C4-2B (cell line): ENCODE results near the gene PHF2.

Experiments
- H3K27ac ChIP-seq: fragments of 450-650 bp; 2 replicates; pipeline ENCODE4 v1.5.1; 2017
- CTCF ChIP-seq: fragments of 450-650 bp; conservative IDR thresholded peaks from 2 replicates; pipeline ENCODE4 v1.5.1; 2017; ENCODE audit warnings: mild to moderate bottlenecking
- ZFX ChIP-seq: fragments of 450-650 bp; IDR thresholded peaks from 2 replicates; pipeline ENCODE4 v1.6.1; 2017

Gene PHF2

DNA sequence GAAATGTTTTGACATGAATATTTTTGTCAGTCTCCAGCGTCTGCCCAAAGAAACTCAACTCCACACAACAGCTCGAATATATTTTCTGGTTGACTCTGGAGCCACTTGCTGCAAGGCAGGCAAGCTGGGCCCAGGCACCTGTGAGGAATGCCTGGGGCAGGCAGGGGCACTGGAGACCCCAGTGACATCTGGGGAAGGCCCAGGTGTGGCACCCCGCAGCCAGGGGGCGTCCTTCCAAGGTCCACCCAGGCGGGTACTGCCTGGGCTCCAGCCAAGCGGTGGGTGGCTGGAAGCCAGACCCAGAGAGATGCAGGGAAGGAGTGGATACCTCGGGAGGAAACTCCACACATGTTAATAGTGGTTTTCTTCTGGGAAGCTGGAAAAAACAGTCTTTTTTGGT, 125.9 kb downstream of the PHF2 start:
- no peak overlapping the region for H3K27ac ChIP-seq
- TF ChIP-seq CTCF = no peak
- TF ChIP-seq ZFX = no peak

GRCh38 chr9:93708289-93708986, 132.1 kb downstream of the PHF2 start:
- TF ChIP-seq ZFX = no peak

DNA sequence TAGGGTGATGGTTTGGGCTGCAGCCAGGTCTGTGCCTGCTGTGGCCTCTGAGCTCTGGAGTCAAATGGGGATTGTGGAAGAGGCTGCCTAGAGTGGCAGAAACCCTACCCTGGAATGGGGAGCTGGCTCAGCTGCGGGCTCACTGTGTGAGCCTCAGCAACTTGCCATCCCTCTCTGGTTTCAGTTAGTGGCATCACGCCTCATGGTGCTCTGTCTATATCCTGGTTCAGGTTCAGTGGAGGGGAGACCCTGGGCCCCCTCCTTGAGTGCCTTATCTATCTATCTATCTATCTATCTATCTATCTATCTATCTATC, 132.6 kb downstream of the PHF2 start:
- TF ChIP-seq CTCF = no peak
- no peak for TF ChIP-seq ZFX
- H3K27ac ChIP-seq = no peak overlapping the region

More at GRCh38 chr9:93708289-93708986, 132.1 kb downstream of the PHF2 start:
- no peak overlapping the region for H3K27ac ChIP-seq

DNA sequence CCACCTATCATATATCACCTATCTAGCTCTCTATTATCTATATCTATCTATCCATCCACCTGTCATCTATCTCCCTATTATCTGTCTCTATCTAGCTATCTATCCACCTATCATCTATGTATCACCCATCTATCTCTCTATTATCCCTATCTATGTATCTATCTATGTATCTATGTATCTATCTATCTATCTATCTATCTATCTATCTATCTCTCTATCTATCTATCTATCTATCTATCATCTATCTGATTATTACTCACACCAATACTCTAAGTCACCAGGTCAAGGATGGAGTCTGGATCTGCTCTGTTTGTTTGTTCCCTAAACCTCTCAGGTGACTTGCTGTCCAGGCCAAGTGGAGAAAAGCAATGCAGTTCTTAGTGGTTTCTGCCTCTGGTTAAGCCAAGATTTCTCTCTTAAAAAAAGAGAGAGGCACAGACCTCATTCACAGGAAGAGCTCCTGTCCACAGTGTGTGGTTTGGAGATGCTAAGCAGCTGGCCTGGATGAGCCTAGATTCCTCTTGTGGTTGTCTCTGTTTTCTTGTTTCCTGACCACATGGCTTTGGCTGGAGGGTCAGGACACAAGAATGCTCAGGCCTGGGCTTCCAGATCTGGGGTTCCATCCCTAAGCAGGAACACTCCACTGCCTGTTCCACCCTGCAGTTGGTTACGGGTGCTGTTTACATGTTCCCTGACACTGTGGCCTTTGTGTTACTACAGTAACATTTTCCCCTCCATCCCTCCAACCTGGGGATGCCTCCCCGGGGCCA, 133.4 kb downstream of the PHF2 start:
- TF ChIP-seq ZFX = no peak
- no peak for TF ChIP-seq CTCF
- H3K27ac ChIP-seq = no peak overlapping the region

GRCh38 chr9:93710370-93710723, 134.0 kb downstream of the PHF2 start:
- TF ChIP-seq ZFX (no peak), CTCF (no peak)
- no peak overlapping the region for H3K27ac ChIP-seq

GRCh38 chr9:93711002-93711401, 134.6 kb downstream of the PHF2 start:
- H3K27ac ChIP-seq = no peak overlapping the region
- no peak for TF ChIP-seq ZFX
- TF ChIP-seq CTCF = no peak

- no peak overlapping the region for H3K27ac ChIP-seq
- TF ChIP-seq ZFX = no peak
- TF ChIP-seq CTCF = no peak
Observed at GRCh38 chr9:93712896-93713295, 136.5 kb downstream of the PHF2 start.

- TF ChIP-seq CTCF = no peak
- TF ChIP-seq ZFX = no peak
- no peak overlapping the region for H3K27ac ChIP-seq
Observed at GRCh38 chr9:93713716-93714115, 137.3 kb downstream of the PHF2 start.
